ENCODE data around the gene AGRP. TPM values are rescaled to one million over a fixed set of nuclear protein-coding genes. Genes with fewer than 3 reads are reported as not detected.

AGRP gene
- total RNA-seq, 1 donor from 2014 or later, result not detected

DNA sequence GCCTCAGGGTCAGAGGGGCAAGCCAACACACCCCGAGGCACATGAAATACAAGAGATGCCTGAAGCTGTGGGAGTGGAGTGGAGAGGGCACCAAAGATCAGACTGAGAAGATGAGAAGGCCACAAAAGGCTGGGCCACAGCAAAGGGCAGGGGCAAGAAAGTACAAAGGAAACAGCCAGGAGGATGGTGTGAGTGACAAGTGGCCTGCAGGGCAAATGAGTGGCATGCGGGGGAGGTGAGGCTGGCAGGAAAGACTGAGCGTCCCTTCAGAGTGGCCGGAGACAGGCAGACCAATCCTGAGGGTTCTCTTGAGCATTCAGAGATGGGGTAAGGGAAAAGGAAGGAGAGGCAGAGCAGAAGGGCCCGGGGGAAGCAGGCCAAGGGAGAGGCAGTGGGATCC, 29.2 kb downstream of the AGRP start:
- Mint-ChIP-seq H3K27ac (no peak overlapping the region), H3K4me1 (peaks cover 5% of the 10 kb centered on the region), H3K36me3 (peaks cover 7% of the 10 kb centered on the region), H3K4me3 (no peak overlapping the region), H3K9me3 (no peaks in the 10 kb centered on the region), H3K27me3 (ENCODE audit: low read depth) (no peaks in the 10 kb centered on the region)
- no peak for DNase-seq (ENCODE audit: low spot score in 2 of 2, unreplicated experiment in 2 of 2)
- TF ChIP-seq, protein P1, sequence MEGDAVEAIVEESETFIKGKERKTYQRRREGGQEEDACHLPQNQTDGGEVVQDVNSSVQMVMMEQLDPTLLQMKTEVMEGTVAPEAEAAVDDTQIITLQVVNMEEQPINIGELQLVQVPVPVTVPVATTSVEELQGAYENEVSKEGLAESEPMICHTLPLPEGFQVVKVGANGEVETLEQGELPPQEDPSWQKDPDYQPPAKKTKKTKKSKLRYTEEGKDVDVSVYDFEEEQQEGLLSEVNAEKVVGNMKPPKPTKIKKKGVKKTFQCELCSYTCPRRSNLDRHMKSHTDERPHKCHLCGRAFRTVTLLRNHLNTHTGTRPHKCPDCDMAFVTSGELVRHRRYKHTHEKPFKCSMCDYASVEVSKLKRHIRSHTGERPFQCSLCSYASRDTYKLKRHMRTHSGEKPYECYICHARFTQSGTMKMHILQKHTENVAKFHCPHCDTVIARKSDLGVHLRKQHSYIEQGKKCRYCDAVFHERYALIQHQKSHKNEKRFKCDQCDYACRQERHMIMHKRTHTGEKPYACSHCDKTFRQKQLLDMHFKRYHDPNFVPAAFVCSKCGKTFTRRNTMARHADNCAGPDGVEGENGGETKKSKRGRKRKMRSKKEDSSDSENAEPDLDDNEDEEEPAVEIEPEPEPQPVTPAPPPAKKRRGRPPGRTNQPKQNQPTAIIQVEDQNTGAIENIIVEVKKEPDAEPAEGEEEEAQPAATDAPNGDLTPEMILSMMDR (IDR thresholded peaks at IDR 0.05; ENCODE audit: unreplicated experiment), result no peak

DNA sequence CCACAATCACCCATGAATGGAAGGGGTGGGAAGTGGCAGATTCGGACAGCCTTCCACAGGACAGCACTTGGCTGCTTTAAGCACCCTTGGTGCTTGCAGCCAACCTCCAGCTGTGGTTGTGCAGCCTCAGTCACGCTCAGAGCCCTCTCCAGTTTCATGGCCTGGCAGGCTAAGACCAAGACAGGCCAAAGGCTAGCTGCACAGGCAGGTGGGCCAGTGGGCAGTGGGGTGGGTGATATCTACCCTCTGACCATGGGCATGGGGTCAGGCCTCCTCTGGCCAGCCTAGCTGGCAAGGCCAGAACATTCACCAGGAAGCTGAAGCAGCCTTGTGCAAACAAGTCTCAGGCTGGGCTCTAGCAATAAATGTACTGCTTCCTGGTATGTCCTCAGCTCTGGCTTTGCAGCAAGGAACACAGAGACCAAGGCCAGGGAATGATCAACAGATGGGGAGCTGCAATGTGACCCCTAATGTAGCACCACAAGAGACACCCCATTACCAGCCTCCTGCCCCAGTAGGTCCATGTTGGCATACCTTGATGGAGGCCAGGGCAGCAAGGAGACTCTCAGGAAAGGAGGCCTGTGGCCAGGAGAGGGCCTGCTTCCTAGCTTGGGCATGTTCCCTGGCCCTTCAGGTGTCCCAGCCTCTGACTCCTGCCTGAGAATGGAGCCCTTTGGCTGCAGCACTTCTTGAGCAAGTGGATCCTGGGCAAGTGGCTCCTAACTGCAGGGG, 31.5 kb downstream of the AGRP start:
- no peak overlapping the region for H3K27ac Mint-ChIP-seq
- no peaks in the 10 kb centered on the region for H3K9me3 Mint-ChIP-seq
- no peaks in the 10 kb centered on the region for H3K4me1 Mint-ChIP-seq
- peaks cover 7% of the 10 kb centered on the region for H3K36me3 Mint-ChIP-seq
- no peak for DNase-seq (ENCODE audit: low spot score in 2 of 2, unreplicated experiment in 2 of 2)
- H3K27me3 Mint-ChIP-seq (ENCODE audit: low read depth), result no peaks in the 10 kb centered on the region
- H3K4me3 Mint-ChIP-seq, result no peak overlapping the region
- TF ChIP-seq, protein P1 (IDR thresholded peaks at IDR 0.05; ENCODE audit: unreplicated experiment), result no peak

DNA sequence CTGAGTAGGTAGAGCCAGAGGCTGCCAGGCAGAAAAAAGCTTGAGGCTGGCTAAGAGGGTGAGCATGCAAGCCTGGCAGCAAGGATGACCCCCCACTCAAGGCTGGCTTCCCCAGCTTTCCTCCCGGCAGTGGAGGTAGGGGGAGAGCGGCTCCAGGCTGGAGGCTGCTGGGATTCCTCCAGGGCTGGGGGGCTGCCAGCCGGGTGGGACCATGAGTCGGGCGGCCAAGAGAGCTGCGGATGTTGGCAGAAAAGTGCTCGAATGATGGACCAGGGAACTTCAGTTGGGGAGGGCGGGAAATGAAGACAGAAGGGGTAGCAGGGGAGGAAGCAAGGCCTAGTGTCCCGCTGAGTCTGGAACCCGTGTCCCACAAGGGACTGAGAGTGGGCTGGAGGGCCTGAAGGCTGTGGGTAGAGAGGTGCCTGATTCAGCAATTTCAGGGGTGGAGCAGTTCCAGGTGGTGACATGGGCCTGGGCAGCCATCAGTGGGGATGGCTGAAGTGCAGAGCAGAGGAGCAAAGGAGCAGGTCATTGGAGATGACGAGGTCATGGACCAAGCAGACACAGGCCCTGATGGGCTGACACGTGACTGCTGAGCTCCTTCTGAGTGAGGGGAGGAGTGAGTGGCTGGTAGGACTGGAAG, 32.2 kb downstream of the AGRP start:
- no peaks in the 10 kb centered on the region for H3K4me1 Mint-ChIP-seq
- no peaks in the 10 kb centered on the region for H3K9me3 Mint-ChIP-seq
- peaks cover 7% of the 10 kb centered on the region for H3K36me3 Mint-ChIP-seq
- TF ChIP-seq, protein P1 (IDR thresholded peaks at IDR 0.05; ENCODE audit: unreplicated experiment), result no peak
- no peak overlapping the region for H3K27ac Mint-ChIP-seq
- H3K27me3 Mint-ChIP-seq (ENCODE audit: low read depth), result no peaks in the 10 kb centered on the region
- no peak overlapping the region for H3K4me3 Mint-ChIP-seq
- DNase-seq (ENCODE audit: low spot score in 2 of 2, unreplicated experiment in 2 of 2), result no peak

DNA sequence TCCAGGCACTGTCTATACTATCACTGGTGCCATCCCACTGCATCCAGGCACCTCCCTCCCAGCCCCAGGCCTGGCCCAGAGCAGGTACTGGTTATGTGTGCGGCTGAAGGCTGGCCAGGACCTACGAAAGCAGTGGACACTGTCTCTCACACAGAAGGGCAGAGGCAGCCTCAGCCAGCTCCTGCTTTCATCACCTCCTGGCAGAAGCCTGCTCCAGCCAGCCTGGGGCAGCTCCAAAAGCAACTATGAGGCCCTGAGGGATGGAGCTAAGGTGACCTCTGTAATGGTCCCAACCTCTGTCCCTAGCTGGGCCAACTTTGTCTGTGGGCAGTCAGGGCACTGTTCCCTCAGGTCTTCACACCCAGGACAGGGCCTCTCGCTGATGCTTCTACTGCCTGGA, 33.6 kb downstream of the AGRP start:
- H3K27ac Mint-ChIP-seq, result no peak overlapping the region
- TF ChIP-seq, protein P1 (IDR thresholded peaks at IDR 0.05; ENCODE audit: unreplicated experiment), result no peak
- no peaks in the 10 kb centered on the region for H3K4me1 Mint-ChIP-seq
- peaks cover 7% of the 10 kb centered on the region for H3K36me3 Mint-ChIP-seq
- no peaks in the 10 kb centered on the region for H3K9me3 Mint-ChIP-seq
- DNase-seq (ENCODE audit: low spot score in 2 of 2, unreplicated experiment in 2 of 2), result no peak
- no peaks in the 10 kb centered on the region for H3K27me3 Mint-ChIP-seq (ENCODE audit: low read depth)
- no peak overlapping the region for H3K4me3 Mint-ChIP-seq

DNA sequence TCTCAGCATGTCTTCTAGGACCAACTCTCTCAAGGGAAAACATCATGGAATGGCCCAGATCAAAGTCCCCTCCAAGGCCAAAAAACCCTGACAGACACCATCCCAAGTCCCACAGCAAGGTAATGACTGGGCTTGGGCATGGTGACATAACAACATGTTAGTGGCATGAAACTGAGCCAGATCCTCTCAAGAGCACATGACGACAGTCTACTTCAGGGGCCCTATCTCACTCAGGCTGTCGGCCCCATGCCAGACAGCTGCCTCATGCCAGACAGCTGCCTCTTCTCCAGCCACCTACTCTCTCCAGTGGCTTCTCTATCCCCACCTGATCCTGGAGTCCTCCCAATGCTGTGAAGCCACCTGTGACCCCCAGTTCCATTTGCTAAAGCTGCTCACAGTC, 34.0 kb downstream of the AGRP start:
- TF ChIP-seq, protein P1 (IDR thresholded peaks at IDR 0.05; ENCODE audit: unreplicated experiment), result no peak
- no peak overlapping the region for H3K27ac Mint-ChIP-seq
- H3K9me3 Mint-ChIP-seq, result no peaks in the 10 kb centered on the region
- no peak for DNase-seq (ENCODE audit: low spot score in 2 of 2, unreplicated experiment in 2 of 2)
- H3K36me3 Mint-ChIP-seq, result peaks cover 7% of the 10 kb centered on the region
- no peaks in the 10 kb centered on the region for H3K4me1 Mint-ChIP-seq
- no peak overlapping the region for H3K4me3 Mint-ChIP-seq
- H3K27me3 Mint-ChIP-seq (ENCODE audit: low read depth), result no peaks in the 10 kb centered on the region

Data from mesothelial cell of epicardium (in vitro differentiated cells).